Pulmonary artery endothelial cell (primary cell): Measurements from ENCODE around the gene NSF. TPM values are rescaled to one million over a fixed set of nuclear protein-coding genes. Genes with fewer than 3 reads are reported as not detected.
"Not testable (repeated sequence)": the region's sequence is repeated elsewhere in the genome, so short reads cannot be mapped to it uniquely, and the experiment has no call there.

Experiments
- DNase-seq: peaks from one replicate; pipeline ENCODE4 v3.0.0-alpha.2; 2011; ENCODE audit warnings: low read depth, low spot score
- total RNA-seq: library from RNA; depleted of rRNA; stranded (reverse); fragments of >200 nt; gene quantifications from 2 replicates; pipeline ENCODE4 v1.2.3, GENCODE V29; 2014

NSF gene
- total RNA-seq, 1 donor from 2014 or later: 44.6 TPM

- not testable (repeated sequence) for DNase-seq
Observed at GRCh38 chr17:46628753-46629436, 38.4 kb downstream of the NSF start.

- not testable (repeated sequence) for DNase-seq
Observed at GRCh38 chr17:46632146-46632545, 41.7 kb downstream of the NSF start.

- not testable (repeated sequence) for DNase-seq
Observed at GRCh38 chr17:46634844-46635243, 44.4 kb downstream of the NSF start.

- not testable (repeated sequence) for DNase-seq
Observed at GRCh38 chr17:46641861-46642656, 51.6 kb downstream of the NSF start.

- not testable (repeated sequence) for DNase-seq
Observed at GRCh38 chr17:46647251-46647650, 56.8 kb downstream of the NSF start.

GRCh38 chr17:46647688-46648278 lies 57.3 kb downstream of the NSF start:
- not testable (repeated sequence) for DNase-seq

GRCh38 chr17:46649246-46649645 lies 58.8 kb downstream of the NSF start:
- not testable (repeated sequence) for DNase-seq

GRCh38 chr17:46652024-46652643 lies 61.7 kb downstream of the NSF start:
- not testable (repeated sequence) for DNase-seq

GRCh38 chr17:46658235-46658634 lies 67.8 kb downstream of the NSF start:
- not testable (repeated sequence) for DNase-seq

GRCh38 chr17:46659702-46660101 lies 69.2 kb downstream of the NSF start:
- not testable (repeated sequence) for DNase-seq

GRCh38 chr17:46663123-46663522 lies 72.7 kb downstream of the NSF start:
- DNase-seq: not testable (repeated sequence)

- DNase-seq: not testable (repeated sequence)
Observed at GRCh38 chr17:46663552-46663951, 73.1 kb downstream of the NSF start.

- not testable (repeated sequence) for DNase-seq
Observed at GRCh38 chr17:46665969-46666368, 75.5 kb downstream of the NSF start.

- DNase-seq: not testable (repeated sequence)
Observed at GRCh38 chr17:46670789-46671188, 80.3 kb downstream of the NSF start.

GRCh38 chr17:46672777-46673176 lies 82.3 kb downstream of the NSF start:
- DNase-seq: not testable (repeated sequence)

GRCh38 chr17:46677819-46678218 lies 87.3 kb downstream of the NSF start:
- not testable (repeated sequence) for DNase-seq

GRCh38 chr17:46683653-46684052 lies 93.2 kb downstream of the NSF start:
- not testable (repeated sequence) for DNase-seq

- DNase-seq: not testable (repeated sequence)
Observed at GRCh38 chr17:46685284-46685683, 94.8 kb downstream of the NSF start.

- not testable (repeated sequence) for DNase-seq
Observed at GRCh38 chr17:46692196-46692595, 101.7 kb downstream of the NSF start.

- not testable (repeated sequence) for DNase-seq
Observed at GRCh38 chr17:46693283-46693682, 102.8 kb downstream of the NSF start.

- DNase-seq: not testable (repeated sequence)
Observed at GRCh38 chr17:46696522-46696921, 106.1 kb downstream of the NSF start.

GRCh38 chr17:46699014-46699413 lies 108.5 kb downstream of the NSF start:
- DNase-seq: not testable (repeated sequence)
